LoVo (cell line): ENCODE measurements around the gene TRHDE.

ENCODE experiments used
- DNase-seq: peaks from one replicate; pipeline ENCODE4 v3.0.0-alpha.2; 2016; ENCODE audit warnings: low spot score

The TRHDE gene

GRCh38 chr12:72511498-72511897 lies 239.3 kb downstream of the TRHDE start:
- DNase-seq = no peak

GRCh38 chr12:72511906-72512305 lies 239.7 kb downstream of the TRHDE start:
- no peak for DNase-seq

DNA sequence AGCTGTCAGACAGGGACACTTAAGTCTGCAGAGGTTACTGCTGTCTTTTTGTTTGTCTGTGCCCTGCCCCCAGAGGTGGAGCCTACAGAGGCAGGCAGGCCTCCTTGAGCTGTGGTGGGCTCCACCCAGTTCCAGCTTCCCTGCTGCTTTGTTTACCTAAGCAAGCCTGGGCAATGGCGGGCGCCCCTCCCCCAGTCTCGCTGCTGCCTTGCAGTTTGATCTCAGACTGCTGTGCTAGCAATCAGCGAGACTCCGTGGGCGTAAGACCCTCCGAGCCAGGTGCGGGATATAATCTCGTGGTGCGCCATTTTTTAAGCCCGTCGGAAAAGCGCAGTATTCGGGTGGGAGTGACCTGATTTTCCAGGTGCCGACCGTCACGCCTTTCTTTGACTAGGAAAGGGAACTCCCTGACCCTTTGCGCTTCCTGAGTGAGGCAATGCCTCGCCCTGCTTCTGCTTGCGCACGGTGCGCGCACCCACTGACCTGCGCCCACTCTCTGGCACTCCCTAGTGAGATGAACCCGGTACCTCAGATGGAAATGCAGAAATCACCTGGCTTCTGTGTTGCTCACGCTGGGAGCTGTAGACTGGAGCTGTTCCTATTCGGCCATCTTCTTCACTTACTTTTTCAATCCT lies 248.0 kb downstream of the TRHDE start:
- DNase-seq = peak; percentile 40

DNA sequence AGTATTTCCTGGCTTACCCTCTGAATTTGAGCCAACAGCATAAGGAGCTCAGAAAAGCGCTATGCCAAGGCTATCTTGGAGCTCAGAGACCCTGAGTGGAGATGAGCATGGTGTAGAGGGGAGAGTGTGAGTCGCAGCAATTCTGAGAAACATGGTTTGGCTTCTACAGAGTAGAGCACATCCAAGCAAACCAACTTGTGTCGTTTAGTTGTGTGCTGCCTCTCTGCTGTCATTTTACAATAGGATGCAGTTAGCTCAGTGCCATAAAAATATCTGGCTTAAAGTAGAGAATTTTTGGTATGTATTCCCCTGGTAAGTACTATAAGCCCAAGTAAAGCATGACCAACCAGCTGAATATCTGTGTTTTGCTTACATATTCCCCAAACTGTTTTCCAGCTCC lies 249.2 kb downstream of the TRHDE start:
- no peak for DNase-seq

DNA sequence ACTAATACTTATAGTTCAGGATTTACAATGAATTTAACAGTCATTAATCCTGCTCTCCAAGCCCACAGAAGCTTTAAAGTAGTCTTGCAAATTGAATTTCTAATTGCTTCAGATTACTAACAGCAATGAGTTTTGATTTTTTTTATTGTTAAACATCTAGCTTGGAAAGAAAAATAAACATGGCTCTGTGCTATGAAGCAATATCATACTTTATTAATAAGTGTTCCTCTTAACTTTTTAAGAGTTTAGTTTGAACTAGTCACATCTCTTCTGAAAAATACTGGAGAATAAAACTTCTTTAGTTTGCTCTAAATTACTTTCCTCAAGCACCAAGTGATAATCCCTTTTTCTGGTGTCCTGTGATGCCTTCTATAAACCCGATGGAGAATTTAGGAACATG lies 250.2 kb downstream of the TRHDE start:
- DNase-seq = no peak

DNA sequence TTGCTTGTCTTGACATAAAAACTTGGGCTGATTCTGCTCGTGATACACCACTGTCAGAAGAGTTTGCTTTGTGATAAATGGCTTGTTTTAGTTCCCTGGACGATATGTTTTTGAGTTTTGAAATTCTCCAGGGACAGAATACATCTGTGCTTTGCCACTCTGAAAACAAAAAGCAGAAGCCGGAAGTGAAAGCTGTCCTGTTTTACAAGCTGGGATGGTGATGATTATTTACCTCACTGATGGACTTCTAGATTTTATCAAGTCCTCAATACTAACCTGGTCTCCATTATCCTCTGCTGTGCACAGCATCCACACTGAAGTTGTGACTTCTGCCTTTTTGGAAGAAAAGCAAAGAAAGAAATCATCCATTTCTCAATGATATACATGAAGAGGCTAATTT lies 251.6 kb downstream of the TRHDE start:
- no peak for DNase-seq

DNA sequence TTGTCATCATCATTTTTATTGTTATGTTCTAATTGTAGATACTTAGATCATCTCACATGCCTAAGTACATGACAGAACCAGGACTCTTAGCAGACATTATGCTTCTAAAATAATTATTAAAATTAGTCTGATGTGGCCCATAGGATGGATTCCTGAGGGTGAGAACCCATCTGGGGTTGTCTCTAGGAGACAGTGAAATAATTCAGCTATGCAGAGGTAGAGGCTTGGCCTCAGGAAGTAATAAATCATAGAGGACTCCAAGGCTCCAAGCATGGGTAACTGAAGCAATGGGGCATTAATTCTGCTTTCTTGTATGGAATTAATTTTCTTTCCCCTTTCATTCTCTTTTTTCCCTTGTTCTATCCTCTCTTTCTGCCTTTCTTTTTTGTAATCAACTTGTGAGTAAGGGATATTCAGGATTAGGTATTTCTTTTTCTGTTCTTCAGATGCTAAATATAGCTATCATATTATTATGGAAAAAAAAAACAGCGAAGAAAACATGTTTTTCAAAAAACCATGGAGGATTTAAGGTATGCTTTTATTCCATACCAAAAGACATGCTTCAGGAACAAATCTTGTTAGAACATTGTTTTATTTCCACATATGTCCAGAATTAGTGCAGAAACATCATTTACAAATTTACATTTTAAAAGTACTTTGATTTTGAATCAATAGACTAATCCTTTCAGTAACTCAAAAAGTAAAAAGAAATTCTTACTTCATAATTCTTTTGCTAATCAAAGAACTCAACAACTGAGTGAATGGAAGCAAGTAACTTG lies 263.2 kb downstream of the TRHDE start:
- DNase-seq = no peak

GRCh38 chr12:72540811-72541210 lies 268.6 kb downstream of the TRHDE start:
- no peak for DNase-seq

DNA sequence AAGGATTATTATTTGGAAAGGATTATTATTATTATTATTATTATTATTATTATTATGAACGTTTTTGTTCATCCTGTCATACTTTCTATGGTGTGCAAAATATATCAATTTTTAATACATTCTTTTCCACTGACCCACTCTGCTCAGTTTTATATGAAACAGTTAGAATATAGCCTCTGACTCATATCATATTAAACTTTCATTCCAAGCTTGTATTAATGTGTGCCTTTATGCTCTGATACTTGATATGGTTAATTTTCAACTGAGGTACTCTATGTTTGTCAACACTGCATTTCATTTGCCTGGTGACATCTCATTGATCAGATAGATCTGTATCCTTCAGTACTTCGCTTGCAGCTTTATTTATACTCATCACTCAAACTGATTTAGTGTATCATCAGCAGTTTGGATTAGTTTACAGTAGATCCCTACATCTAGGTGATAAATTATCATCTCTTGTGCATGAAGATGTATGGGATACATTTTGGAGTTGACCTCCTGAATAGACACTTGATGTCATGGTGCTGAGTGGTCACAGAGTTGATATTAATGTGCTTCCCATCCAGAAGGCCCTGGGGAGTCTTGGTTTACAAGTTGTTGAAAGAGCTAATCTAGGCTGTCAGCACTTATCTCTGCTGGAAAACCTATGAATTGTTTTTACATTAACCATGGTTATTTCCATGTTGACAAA lies 271.8 kb downstream of the TRHDE start:
- DNase-seq = no peak

- DNase-seq = no peak
These were observed 273.9 kb downstream of the TRHDE start for GRCh38 chr12:72546106-72546505.

DNA sequence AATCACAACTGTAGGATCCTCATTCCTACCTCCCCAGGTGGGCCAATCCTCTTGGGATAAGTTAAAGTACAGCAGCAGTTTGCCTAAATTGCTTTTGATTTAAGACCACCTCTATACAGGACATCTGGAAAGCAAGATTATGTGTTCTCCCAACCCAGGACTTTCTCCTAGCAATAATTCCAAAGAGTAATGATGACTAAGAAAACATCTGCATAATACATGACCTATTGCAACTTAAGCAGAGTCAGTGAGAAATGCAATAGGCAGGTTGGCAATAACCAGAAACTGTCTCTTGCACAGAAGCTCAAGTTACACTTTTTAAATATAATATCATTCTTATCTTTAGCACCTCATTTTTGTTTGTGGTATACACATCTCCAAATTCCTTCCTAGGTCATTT lies 275.4 kb downstream of the TRHDE start:
- no peak for DNase-seq

DNA sequence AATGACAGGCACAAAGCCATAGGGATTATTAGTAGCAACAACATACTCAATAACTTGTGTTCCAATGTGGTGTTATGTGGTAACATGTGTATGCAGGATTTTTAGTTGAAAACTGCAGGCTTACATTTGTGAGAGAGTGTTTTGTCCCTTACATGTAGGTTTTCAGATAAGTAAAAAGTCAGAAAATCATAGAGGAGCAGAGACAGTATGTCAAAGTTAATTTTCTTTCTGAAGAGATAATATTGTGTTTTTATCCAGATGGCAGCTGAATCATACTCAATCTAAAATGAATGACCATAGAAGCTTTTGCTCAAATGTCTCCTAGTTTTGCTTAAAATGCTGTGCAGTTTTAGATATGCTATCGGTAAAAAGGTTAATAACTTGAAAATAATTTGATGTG lies 277.0 kb downstream of the TRHDE start:
- DNase-seq = no peak

DNA sequence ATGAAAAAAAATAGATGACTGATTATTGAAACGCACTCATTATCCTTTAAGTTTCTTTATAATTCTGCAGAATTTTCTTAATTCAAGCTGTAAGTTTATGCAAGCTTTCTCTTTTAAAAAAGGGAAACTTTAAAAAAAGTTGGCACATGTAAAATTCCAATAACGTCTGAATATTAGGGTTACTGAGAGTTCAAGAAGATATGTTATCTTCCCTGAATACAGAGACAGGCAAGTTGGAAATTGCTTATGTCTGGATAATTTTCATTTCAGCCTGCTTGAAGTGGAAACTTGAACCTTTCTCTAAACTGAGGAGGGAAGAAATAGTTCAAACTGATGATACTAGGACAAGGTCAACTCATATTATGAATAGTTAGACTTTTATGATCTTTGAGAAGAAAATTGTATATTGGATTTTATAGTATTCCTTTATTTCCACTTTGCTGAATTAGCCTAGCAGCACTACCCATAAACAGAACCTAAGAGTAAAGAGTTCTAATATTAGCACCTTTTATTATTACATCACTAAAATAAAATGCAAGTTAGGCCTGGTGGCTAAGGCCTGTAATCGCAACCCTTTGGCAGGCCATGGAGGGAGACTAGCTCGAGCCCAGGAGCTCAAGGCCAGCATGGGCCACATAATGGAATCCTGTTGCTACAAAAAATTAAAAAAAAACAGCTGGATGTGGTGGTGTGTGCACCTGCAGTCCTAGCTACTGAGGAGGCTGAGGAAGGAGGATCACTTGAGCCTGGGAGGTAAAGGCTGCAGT lies 288.0 kb downstream of the TRHDE start:
- no peak for DNase-seq

DNA sequence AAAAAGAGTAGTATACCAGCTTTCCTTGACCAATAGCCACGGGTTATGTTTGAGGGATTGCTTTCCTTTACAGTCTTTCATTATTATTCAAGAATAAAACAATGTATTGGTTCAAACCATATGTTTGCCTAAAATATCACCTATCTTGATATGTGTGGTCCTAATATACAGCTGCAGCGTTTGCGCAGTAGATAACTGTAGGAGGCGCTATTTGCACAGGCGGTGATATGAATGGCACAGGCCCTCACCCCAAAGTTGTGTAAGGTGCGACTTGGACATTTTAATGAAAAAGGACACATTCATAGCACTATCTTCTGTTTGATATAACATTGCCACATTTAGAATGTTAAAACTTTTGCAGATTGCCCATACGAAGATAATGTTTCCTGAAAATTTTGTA lies 298.4 kb downstream of the TRHDE start:
- DNase-seq = no peak

GRCh38 chr12:72574138-72574537 lies 302.0 kb downstream of the TRHDE start:
- DNase-seq = no peak

- DNase-seq = no peak
These were observed 306.2 kb downstream of the TRHDE start for GRCh38 chr12:72578327-72578726.

- no peak for DNase-seq
These were observed 314.3 kb downstream of the TRHDE start for GRCh38 chr12:72586456-72586855.

DNA sequence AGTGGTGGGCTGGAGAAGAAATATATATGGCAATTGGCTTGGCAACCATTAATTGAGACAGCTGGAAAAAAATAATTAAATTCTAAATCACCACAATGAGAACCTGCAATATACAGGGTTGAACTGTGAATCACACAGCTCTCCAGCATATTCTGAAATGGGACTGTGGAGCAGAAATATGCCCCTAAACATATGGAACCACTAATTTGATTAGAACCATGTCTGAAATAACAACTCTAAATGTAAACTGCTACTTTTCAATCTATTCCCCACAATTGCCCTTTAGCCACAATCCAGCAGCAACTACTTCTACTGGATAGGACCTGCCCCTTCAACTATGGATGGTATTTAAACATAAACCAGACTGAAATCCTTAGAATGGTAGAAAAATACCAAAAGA lies 330.4 kb downstream of the TRHDE start:
- no peak for DNase-seq

- no peak for DNase-seq
These were observed 333.8 kb downstream of the TRHDE start for GRCh38 chr12:72605975-72606374.

DNA sequence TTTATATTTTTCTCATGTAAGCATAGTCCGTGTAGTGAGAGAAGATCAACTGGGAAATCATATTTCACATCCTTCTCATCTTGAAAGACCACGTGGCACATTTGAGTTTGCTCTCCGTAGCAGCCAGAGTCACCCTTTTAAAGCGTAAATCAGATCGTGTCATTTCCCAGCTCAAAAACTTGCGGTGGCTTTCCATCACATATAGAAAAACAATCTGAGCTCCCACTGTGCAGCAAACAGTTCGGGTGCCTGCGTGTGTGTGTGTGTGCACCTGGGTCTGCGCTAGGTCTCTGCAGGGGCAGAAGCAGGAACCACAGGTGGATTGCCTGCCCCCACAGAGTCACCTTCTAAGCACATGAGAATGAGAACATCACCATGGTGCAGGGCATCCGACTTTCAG lies 338.2 kb downstream of the TRHDE start:
- DNase-seq = no peak

DNA sequence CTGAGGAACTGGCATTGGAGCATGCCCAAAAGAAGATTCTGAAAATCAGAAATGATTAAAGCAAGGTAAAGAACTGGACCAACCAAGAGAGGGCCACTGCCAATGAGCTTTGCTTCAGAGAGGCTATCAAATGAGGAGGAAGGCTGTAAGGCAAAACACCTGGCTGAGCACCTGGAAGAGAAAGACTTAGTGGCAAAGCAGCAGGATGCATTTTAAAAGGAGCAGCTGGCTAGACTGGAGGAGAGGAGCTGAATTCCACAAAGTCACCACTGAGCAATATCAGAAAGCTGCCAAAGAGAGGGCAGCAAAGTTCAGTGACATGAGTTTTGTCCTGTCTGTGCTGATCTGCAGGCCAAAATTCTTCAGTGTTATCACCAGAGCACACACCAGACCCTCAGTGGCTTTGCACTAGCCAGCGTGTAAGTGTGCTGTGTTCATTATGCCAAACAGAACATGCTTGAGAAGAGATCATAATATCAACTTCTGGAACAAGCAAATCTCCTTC lies 338.7 kb downstream of the TRHDE start:
- no peak for DNase-seq

DNA sequence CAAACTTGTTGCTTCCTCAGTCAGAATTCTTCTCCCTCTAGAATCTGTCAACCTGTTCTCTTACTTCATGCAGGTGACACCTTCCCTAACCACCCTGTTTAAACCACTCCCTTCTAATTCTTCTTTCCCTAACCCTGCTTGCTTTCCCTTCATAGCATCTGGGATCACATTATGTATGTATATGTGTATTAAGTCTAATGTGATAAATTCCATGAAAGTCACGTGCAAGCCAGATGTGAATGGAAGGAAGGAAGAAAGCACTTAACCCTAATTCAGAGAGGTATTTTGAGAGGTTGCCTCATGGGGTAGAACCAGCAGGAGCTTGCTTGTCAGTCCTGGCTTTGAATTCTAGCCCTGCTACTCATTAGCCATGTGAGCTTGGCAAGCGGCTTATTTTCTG lies 340.0 kb downstream of the TRHDE start:
- no peak for DNase-seq
